ENCODE data around the gene RFC1. TPM values are rescaled to one million over a fixed set of nuclear protein-coding genes. Genes with fewer than 3 reads are reported as not detected.

The RFC1 gene
- total and polyA plus RNA-seq, 9 of the 15 experiments (the other 6 are each of a cell fraction or from before 2014, with no cell fraction given) = 16.8 to 85.6 (median 45.2) TPM

Small RNA genes lying within 50 kb of the gene (microRNA-seq; reads per million reads assigned to microRNA genes)
- gene MIR5591 (ENCODE audit: borderline microRNAs expressed) = not detected

Small RNA genes lying within 50 kb of the gene (small RNA-seq; reads per million reads assigned to genes)
- gene MIR5591 (not detected), gene RNU6-32P (not detected), gene RNU6-887P (not detected)

Other genes with a start within 250 kb of the RFC1 start
- 6.4 and 10.0 TPM in 2 replicates for gene WDR19, start 183.8 kb downstream of the RFC1 start, total RNA-seq (2014; rRNA removed)
- 11.2 and 12.9 TPM in 2 replicates for gene WDR19, start 183.8 kb downstream of the RFC1 start, total RNA-seq (2014; rRNA removed; fragmentation: Illumina TruSeq; extraction: Trizol)
- gene WDR19, start 183.8 kb downstream of the RFC1 start, total RNA-seq (2015; rRNA removed; fragmentation: Illumina TruSeq; extraction: Trizol) = 9.1 and 9.2 TPM in 2 replicates
- gene WDR19, start 183.8 kb downstream of the RFC1 start, total RNA-seq (2021) = 9.5 and 10.6 TPM in 2 replicates
- gene WDR19, start 183.8 kb downstream of the RFC1 start, polyA plus RNA-seq (2011; rRNA removed) = 32.6 and 37.6 TPM in 2 replicates
- gene WDR19, start 183.8 kb downstream of the RFC1 start, polyA plus RNA-seq (2014; fragmentation: Illumina TruSeq; extraction: Trizol) = 11.9 and 12.2 TPM in 2 replicates
- gene WDR19, start 183.8 kb downstream of the RFC1 start, polyA plus RNA-seq (2014; fragmentation: Nextera tagmentation; extraction: Ambion mirVana) = 10 to 100 TPM in 1 of 2 experiments, 1 to 10 TPM in 1; 6.8 to 11.3 TPM
- 13.3 and 13.4 TPM in 2 replicates for gene WDR19, start 183.8 kb downstream of the RFC1 start, polyA plus RNA-seq (2014; rRNA removed)
- gene KLB, start 40.6 kb upstream of the RFC1 start, total RNA-seq (2014; rRNA removed) = not detected in 2 replicates
- gene KLB, start 40.6 kb upstream of the RFC1 start, total RNA-seq (2014; rRNA removed; fragmentation: Illumina TruSeq; extraction: Trizol) = not detected in 2 replicates
- not detected in 2 replicates for gene KLB, start 40.6 kb upstream of the RFC1 start, total RNA-seq (2015; rRNA removed; fragmentation: Illumina TruSeq; extraction: Trizol)
- 0.04 TPM in 1 of 2 replicates, not detected in the other for gene KLB, start 40.6 kb upstream of the RFC1 start, total RNA-seq (2021)
- not detected in 2 replicates for gene KLB, start 40.6 kb upstream of the RFC1 start, polyA plus RNA-seq (2011; rRNA removed)
- gene KLB, start 40.6 kb upstream of the RFC1 start, polyA plus RNA-seq (2014; fragmentation: Illumina TruSeq; extraction: Trizol) = not detected in 2 replicates
- under 1 TPM; 0.04 to 0.13 TPM for gene KLB, start 40.6 kb upstream of the RFC1 start, polyA plus RNA-seq (2014; fragmentation: Nextera tagmentation; extraction: Ambion mirVana)
- gene KLB, start 40.6 kb upstream of the RFC1 start, polyA plus RNA-seq (2014; rRNA removed) = not detected in 2 replicates
- gene RPL9, start 92.6 kb upstream of the RFC1 start, total RNA-seq (2014; rRNA removed) = 2,727 and 5,178 TPM in 2 replicates
- 3,033 and 3,406 TPM in 2 replicates for gene RPL9, start 92.6 kb upstream of the RFC1 start, total RNA-seq (2014; rRNA removed; fragmentation: Illumina TruSeq; extraction: Trizol)
- gene RPL9, start 92.6 kb upstream of the RFC1 start, total RNA-seq (2015; rRNA removed; fragmentation: Illumina TruSeq; extraction: Trizol) = 2,713 and 2,948 TPM in 2 replicates
- gene RPL9, start 92.6 kb upstream of the RFC1 start, total RNA-seq (2021) = 1,925 and 2,195 TPM in 2 replicates
- 2,384 and 2,903 TPM in 2 replicates for gene RPL9, start 92.6 kb upstream of the RFC1 start, polyA plus RNA-seq (2011; rRNA removed)
- 2,442 and 3,049 TPM in 2 replicates for gene RPL9, start 92.6 kb upstream of the RFC1 start, polyA plus RNA-seq (2014; fragmentation: Illumina TruSeq; extraction: Trizol)
- gene RPL9, start 92.6 kb upstream of the RFC1 start, polyA plus RNA-seq (2014; fragmentation: Nextera tagmentation; extraction: Ambion mirVana) = 1,000 to 10,000 TPM; 3,844 to 3,942 TPM
- gene RPL9, start 92.6 kb upstream of the RFC1 start, polyA plus RNA-seq (2014; rRNA removed) = 3,722 and 4,659 TPM in 2 replicates
- 21.9 and 23.5 TPM in 2 replicates for gene LIAS, start 92.7 kb upstream of the RFC1 start, total RNA-seq (2014; rRNA removed)
- gene LIAS, start 92.7 kb upstream of the RFC1 start, total RNA-seq (2014; rRNA removed; fragmentation: Illumina TruSeq; extraction: Trizol) = 57.1 and 66.9 TPM in 2 replicates
- 39.7 and 42.1 TPM in 2 replicates for gene LIAS, start 92.7 kb upstream of the RFC1 start, total RNA-seq (2015; rRNA removed; fragmentation: Illumina TruSeq; extraction: Trizol)
- 27.4 and 28.1 TPM in 2 replicates for gene LIAS, start 92.7 kb upstream of the RFC1 start, total RNA-seq (2021)
- 39.5 and 50.2 TPM in 2 replicates for gene LIAS, start 92.7 kb upstream of the RFC1 start, polyA plus RNA-seq (2011; rRNA removed)
- 45.0 and 49.7 TPM in 2 replicates for gene LIAS, start 92.7 kb upstream of the RFC1 start, polyA plus RNA-seq (2014; fragmentation: Illumina TruSeq; extraction: Trizol)
- gene LIAS, start 92.7 kb upstream of the RFC1 start, polyA plus RNA-seq (2014; fragmentation: Nextera tagmentation; extraction: Ambion mirVana) = 10 to 100 TPM; 40.3 to 56.6 TPM
- 37.8 and 40.2 TPM in 2 replicates for gene LIAS, start 92.7 kb upstream of the RFC1 start, polyA plus RNA-seq (2014; rRNA removed)
- gene UGDH, start 161.1 kb upstream of the RFC1 start, total RNA-seq (2014; rRNA removed) = 16.2 and 18.9 TPM in 2 replicates
- 16.0 and 21.1 TPM in 2 replicates for gene UGDH, start 161.1 kb upstream of the RFC1 start, total RNA-seq (2014; rRNA removed; fragmentation: Illumina TruSeq; extraction: Trizol)
- gene UGDH, start 161.1 kb upstream of the RFC1 start, total RNA-seq (2015; rRNA removed; fragmentation: Illumina TruSeq; extraction: Trizol) = 10.1 and 12.0 TPM in 2 replicates
- gene UGDH, start 161.1 kb upstream of the RFC1 start, total RNA-seq (2021) = 21.7 and 22.7 TPM in 2 replicates
- gene UGDH, start 161.1 kb upstream of the RFC1 start, polyA plus RNA-seq (2011; rRNA removed) = 15.1 and 19.1 TPM in 2 replicates
- 17.3 and 18.6 TPM in 2 replicates for gene UGDH, start 161.1 kb upstream of the RFC1 start, polyA plus RNA-seq (2014; fragmentation: Illumina TruSeq; extraction: Trizol)
- gene UGDH, start 161.1 kb upstream of the RFC1 start, polyA plus RNA-seq (2014; fragmentation: Nextera tagmentation; extraction: Ambion mirVana) = 1 to 10 TPM; 5.5 to 6.8 TPM
- 18.0 and 18.7 TPM in 2 replicates for gene UGDH, start 161.1 kb upstream of the RFC1 start, polyA plus RNA-seq (2014; rRNA removed)